Activated CD4-positive, alpha-beta T cell treated with anti-CD3 and anti-CD28 coated beads for 48 hours (primary cell): ENCODE results near the gene GNB1.
A peak's percentile ranks its signal among the peaks of the same experiment; 100 is the strongest.

Experiments
- DNase-seq: peaks from one replicate; pipeline ENCODE4 v3.0.0-alpha.2; 2020

GNB1 gene

GRCh38 chr1:1922702-1922955 lies 31.7 kb upstream of the GNB1 start:
- no peak for DNase-seq

GRCh38 chr1:1921901-1922701 lies 31.2 kb upstream of the GNB1 start:
- DNase-seq: no peak

- no peak for DNase-seq
Observed at GRCh38 chr1:1921459-1921862, 30.6 kb upstream of the GNB1 start.

DNA sequence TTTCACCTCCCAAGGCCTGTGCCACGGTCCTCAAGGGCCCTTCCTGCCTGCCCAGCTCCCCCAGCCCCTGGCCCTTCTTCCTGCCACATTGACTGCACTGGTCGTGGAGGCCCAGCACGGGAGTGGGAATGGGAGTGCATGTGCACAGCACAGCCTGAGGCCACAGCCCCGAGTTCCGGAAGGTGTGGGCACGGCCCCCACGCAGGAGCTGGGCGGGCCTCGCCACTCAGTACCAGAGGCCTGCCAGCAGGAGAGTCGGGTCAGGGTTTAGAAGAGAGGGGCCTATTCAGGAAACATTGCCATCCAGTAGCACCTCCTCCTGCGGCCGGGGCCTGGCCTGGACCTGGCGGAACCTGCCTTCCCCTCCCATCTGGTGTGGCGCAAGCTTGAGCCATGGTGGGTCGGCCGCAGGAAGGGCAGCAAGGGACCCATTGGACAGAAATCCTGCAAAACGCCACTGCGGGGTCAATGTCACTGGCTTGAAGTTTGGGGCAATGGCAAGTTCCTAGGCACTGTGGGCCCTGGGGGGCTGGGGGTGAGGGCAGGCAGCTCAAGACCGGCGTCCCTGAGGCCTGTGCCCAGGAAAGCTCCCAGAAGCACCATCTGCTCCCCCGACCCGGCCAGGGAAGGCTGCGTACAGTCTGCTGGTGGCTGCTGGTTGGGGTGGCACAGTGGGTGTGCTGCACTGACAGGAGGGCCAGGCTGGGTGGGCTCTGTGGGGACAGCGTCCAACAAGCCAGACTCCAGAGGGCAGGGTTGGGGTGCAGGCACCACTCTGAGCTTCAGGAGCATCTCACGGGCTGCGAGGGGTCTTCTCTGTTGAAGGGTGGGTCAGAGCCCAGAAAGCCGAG lies 29.9 kb upstream of the GNB1 start:
- no peak for DNase-seq

- no peak for DNase-seq
Observed at GRCh38 chr1:1920057-1920607, 29.2 kb upstream of the GNB1 start.

GRCh38 chr1:1919304-1920056 lies 28.6 kb upstream of the GNB1 start:
- peak; percentile 99 for DNase-seq

DNA sequence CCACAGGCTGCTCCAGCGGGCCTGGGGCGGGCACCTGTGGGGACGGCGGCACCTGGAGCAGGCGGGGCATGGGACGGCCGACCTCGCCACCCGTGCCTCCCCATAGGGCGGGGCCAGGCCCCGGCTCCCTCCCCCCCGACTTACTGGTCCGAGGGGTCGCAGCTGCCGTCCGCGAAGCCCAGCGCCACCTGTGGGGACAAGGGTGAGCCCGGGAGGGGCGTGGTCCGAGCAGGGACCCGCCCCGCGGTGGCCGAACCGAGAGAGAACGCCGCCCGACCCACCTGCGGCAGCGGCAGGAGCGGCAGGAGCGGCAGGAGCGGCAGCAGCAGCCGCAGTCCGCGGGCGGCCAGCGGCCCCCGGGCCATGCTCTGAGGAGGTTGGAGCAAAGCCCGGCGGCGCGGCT lies 28.0 kb upstream of the GNB1 start, which contains the start of gene TMEM52:
TSS of gene TMEM52 (minus strand) at position 379 of the 403 bp plus-strand sequence. CDS start at position 365, 14 bp downstream.
- DNase-seq: no peak

DNA sequence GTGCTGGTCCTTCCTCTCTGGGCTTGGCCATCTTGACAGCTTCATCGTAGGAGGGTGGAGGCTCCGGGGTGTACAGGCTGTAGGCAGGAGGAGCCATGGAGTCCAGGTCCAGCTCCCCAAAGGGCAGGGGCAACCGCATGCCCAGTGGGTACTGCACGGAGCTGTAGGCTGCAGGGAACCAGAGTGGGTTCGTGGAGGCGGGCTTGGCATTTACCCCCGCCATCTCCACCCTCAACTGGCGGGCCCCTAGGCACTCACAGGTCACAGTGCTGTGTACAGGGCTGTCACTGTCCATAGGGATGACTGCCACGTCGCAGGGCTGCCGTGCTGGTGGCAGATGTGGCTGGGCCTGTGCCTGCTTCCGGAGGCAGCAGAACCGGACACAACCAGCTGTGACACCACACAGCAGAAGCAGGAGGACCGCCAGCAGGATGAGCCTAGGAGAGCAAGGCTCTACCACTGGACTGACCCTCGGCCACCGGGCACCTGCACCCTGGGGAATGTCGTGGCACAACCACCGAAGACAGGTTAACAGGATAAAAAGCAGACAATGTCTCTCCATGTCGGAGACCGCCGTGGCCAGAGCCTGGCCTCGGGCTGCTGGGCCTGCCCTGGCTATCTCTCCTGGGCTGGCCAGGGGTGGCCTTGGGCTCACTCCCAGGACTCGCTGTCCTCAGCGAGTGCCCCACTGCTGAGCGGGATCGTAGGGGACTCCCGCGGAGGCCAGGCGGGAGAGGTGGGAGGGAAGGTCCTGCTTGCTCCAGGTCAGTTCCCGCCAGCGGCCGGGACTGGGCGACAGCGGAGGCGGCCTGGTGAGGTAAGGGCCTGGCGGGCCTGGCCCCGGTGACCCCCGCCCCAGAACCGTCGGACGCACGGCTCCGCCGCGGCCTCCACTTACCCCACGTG lies 27.4 kb upstream of the GNB1 start:
- no peak for DNase-seq

GRCh38 chr1:1917304-1917976 lies 26.6 kb upstream of the GNB1 start:
- DNase-seq: no peak

- DNase-seq: no peak
Observed at GRCh38 chr1:1916851-1917251, 26.0 kb upstream of the GNB1 start.

DNA sequence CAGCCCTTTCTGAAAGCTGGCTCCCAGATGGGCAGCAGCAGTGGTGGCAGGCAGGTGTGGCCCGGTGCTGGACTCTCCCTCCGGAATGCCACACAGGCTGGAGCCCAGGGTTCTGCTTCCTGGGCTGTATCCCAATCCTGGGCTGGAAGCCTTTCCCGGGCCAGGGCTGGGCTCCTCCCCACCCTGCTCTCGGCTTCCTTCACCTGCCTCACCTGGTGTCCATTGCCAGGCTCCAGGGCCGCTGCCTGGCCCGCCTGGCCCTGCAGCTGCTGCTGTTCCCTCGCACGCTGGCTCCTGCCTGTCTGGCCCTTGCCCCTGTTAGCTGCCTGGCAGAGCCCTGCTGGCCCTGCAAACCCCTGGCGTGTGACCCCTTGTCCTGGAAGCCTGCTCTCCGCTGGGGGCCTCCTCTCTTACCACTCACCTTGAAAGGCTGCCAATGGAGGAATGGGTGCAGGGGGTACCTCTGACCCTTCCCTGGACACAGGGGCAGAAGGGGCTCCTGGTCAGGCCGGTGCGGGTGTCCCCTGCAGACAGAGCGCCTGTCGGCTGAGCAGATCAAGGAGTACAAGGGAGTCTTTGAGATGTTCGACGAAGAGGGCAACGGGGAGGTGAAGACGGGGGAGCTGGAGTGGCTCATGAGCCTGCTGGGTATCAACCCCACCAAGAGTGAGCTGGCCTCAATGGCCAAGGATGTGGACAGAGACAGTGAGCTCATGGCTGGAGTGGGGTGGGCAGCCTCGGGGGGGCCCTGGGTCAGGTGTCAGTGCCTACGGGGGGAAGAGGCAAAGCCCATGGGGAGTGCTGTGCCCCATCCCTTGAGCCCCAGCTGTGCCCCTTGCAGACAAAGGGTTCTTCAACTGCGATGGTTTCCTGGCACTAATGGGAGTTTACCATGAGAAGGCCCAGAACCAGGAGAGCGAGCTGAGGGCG lies 25.3 kb upstream of the GNB1 start:
- no peak for DNase-seq

GRCh38 chr1:1914971-1915692 lies 24.2 kb upstream of the GNB1 start, which contains the start of gene CALML6:
TSS of gene CALML6 (plus strand) at chr1:1915260. CDS start at chr1:1915281, 21 bp downstream.
- no peak for DNase-seq

- no peak for DNase-seq
Observed at GRCh38 chr1:1914101-1914970, 23.4 kb upstream of the GNB1 start.

GRCh38 chr1:1911350-1912041 lies 20.6 kb upstream of the GNB1 start:
- no peak for DNase-seq

DNA sequence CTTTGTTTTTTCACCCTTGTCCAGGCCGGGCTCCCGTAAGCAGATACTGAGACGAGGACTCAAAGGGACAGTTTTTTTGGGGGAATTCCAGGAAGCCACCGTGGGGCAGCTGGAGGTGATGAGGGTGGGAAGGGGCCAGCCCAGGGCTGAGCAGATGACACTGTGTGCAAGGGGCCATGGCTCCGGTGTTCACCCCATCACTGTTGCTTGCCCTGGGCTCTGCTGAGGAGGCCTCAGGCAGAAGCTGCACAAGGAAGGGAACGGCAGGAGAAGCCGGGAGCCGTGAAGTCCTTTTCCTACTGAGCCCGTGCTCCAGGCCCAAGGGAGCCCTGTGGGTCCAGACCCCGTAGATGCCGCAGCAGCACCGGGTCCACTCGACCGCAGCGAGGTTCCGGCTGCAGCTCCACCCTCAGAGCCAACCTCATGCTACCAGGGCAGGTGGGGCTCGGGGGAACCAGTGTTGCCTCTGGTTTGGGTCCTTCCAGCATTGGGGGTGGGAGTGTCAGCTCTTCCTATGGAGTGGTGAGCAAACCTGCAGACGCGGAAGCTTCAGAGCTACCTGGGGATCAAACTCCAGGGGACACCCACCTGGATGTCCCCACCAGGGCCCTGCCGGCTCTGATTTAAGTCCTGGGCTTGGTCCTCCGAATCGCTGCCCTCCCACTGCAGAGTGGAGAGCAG lies 19.9 kb upstream of the GNB1 start:
- no peak for DNase-seq

DNA sequence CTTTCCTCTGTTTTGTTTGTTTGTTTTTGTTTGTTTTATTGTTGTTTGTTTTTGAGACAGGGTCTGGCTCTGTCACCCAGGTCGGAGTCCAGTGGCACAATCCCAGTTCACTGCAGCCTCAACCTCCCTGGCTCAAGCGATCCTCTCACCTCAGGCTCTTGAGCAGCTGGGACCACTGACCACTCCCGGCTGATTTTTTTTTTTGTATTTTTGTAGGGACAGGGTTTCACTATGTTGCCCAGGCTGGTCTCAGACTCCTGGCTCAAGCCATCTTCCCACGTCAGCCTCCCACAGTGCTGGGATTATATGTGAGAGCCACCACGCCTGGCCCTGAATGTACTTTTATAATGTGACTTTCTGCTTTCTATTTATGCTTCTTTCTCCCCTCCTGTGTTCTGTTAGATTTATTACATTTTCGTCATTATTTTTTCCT lies 19.2 kb upstream of the GNB1 start:
- DNase-seq: no peak

DNA sequence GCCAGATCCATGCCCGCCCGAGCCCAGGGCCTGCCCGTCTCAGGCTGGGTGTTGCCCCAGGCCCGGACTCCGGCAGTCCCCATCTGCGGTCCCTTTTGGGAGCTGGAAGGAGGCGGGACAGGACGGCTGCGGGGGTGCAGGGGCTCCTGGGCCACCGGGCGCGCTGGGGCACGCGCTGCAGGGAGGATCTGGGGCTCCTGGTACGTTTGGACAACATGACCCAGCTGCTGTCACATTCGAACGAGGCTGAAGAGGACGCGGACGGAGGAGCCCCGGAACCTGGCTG lies 17.6 kb upstream of the GNB1 start:
- DNase-seq: peak; percentile 45
